Measurements from ENCODE around the gene MAFG. TPM values are rescaled to one million over a fixed set of nuclear protein-coding genes. Genes with fewer than 3 reads are reported as not detected.
A peak's percentile ranks its signal among the peaks of the same experiment; 100 is the strongest.

Gene MAFG
- total and polyA plus RNA-seq, 9 of the 15 experiments (the other 6 are each of a cell fraction or from before 2014, with no cell fraction given) = 1.1 to 58.1 (median 24.9) TPM

GRCh38 chr17:81915331-81915730 is 12.2 kb downstream of the MAFG start:
- Histone ChIP-seq H3K9me3 (replicated peaks; ENCODE audit: control insufficient read depth, insufficient read depth, low read depth, low read length) (no peaks in the 10 kb centered on the region), H2AFZ (ENCODE audit: low read depth, low read length) (no peak overlapping the region), H3K9ac (ENCODE audit: insufficient read depth in 1 of 2, low read depth in 2 of 2, low read length in 2 of 2) (no peak overlapping the region; a peak in 1 of 4 replicates), H3K4me2 (ENCODE audit: insufficient read depth, low read length) (no peak overlapping the region), H3K4me3 (no peak overlapping the region), H3K9me1 (ENCODE audit: control insufficient read depth, insufficient read depth, low read length) (peaks cover 2% of the 10 kb centered on the region), H3K4me1 (replicated peaks in 1 of 2; ENCODE audit: control insufficient read depth in 2 of 2, insufficient read depth in 2 of 2, low read length in 2 of 2) (peaks cover 35 to 87% of the 10 kb centered on the region in 2 experiments), H3K27me3 (ENCODE audit: control insufficient read depth in 2 of 2, insufficient read depth in 2 of 2, low read length in 2 of 2) (no peaks in the 10 kb centered on the region), H3K79me2 (ENCODE audit: control insufficient read depth, insufficient read depth, low read length) (peaks cover 55% of the 10 kb centered on the region), H3K27ac (ENCODE audit: extremely low read depth, low read depth, low read length) (no peak overlapping the region), H3K36me3 (ENCODE audit: control insufficient read depth, insufficient read depth, low read length) (peaks cover 70% of the 10 kb centered on the region; the same call in 2 of the 3 replicates), H4K20me1 (replicated peaks; ENCODE audit: control insufficient read depth, insufficient read depth, low read length) (peaks cover 25% of the 10 kb centered on the region)
- intact Hi-C loops (cut with micrococcal nuclease) (no loop called here), in situ Hi-C loops (cut with MboI) (no loop called here)
- ChIA-PET POLR2A (interaction anchor here (3.4 kb wide), 1 partner anchor 10 kb away, joined by 32 read pairs; the partner anchor contains the start of gene MAFG), CTCF (ENCODE audit: low intra/inter-chr PET ratio) (no interaction called here)
- 90% methylated on average over 10 of the region's 12 CpGs for WGBS (ENCODE audit: insufficient coverage, low coverage, missing lambda C conversion rate)
- no TSS peak for BruUV-seq (replicated peaks)
- DNase-seq (ENCODE audit: extremely low read depth in 1 of 4, low spot score in 3 of 4) (no peak), ATAC-seq (no peak), FAIRE-seq (no peak)
- 0 out of 2 replicates have a peak, but pooled peaks have one; percentile 12 for TF ChIP-seq RBFOX2 (IDR thresholded peaks at IDR 0.05; ENCODE audit: low read depth, low read length)
- no peak for TF ChIP-seq TFE3 (CRISPR knock-in tag; IDR thresholded peaks at IDR 0.05)
